Stomach (tissue), 9 donors: ENCODE data around the gene MRFAP1L1. TPM values are rescaled to one million over a fixed set of nuclear protein-coding genes. Genes with fewer than 3 reads are reported as not detected.
A peak's percentile ranks its signal among the peaks of the same experiment; 100 is the strongest.

Experiments used
- DNase-seq, 2 donors: peaks; one replicate each; pipeline versions ENCODE4 v3.0.0 to v3.0.0-alpha.2; 2013 to 2019
- H3K27ac ChIP-seq, 5 donors: fragments of 200-600 bp in 4 of 5; sonication (generic) in 4 of 5; one replicate each; pipeline ENCODE4 v1.5.1; 2013 to 2019; ENCODE audit warnings: mild to moderate bottlenecking in 1 of 5, moderate library complexity in 1 of 5
- H3K27me3 ChIP-seq, 3 donors: fragments of 200-600 bp; sonication (generic); one replicate each; pipeline ENCODE4 v1.5.1; 2017 to 2019; ENCODE audit warnings: mixed run types in 1 of 3
- H3K36me3 ChIP-seq, 4 donors: fragments of 200-600 bp; sonication (generic); 1 replicate in 3 of 4; 2 replicates in 1 of 4; pipeline ENCODE4 v1.5.1; 2016 to 2019
- H3K4me1 ChIP-seq, 4 donors: fragments of 200-600 bp; sonication (generic); one replicate each; pipeline ENCODE4 v1.5.1; 2016 to 2019
- H3K4me3 ChIP-seq, 4 donors: fragments of 200-600 bp; sonication (generic) in 3 of 4; one replicate each; pipeline ENCODE4 v1.5.1; 2016 to 2019; ENCODE audit warnings: mild to moderate bottlenecking in 1 of 4
- H3K9me3 ChIP-seq, 4 donors: fragments of 200-600 bp; sonication (generic); one replicate each; pipeline ENCODE4 v1.5.1; 2016 to 2019
- EP300 ChIP-seq: sonication (generic); formaldehyde crosslinking; IDR thresholded peaks from one replicate; pipeline ENCODE4 v1.6.1; 2017; ENCODE audit warnings: antibody characterized with exemption
- POLR2A ChIP-seq, 4 donors: fragments of 450-650 bp; IDR thresholded peaks; one replicate each; pipeline ENCODE4 v1.6.1; 2016; ENCODE audit warnings: antibody characterized with exemption in 4 of 4, control low read depth in 2 of 4, mild to moderate bottlenecking in 1 of 4, moderate library complexity in 1 of 4
- POLR2AphosphoS5 ChIP-seq, 3 donors: sonication (generic); formaldehyde crosslinking; IDR thresholded peaks; one replicate each; pipeline ENCODE4 v1.6.1; 2016; ENCODE audit warnings: antibody characterized with exemption in 3 of 3
- WGBS, 5 donors: extraction: QIAGEN DNeasy Blood & Tissue Kit in 3 of 5; methylation state at CpG; one replicate each; pipeline versions ENCODE4 v1.1.5 to v1.1.7; 2013 to 2018; 5-methylcytosine and 5-hydroxymethylcytosine counted together
- intact Hi-C: fragments of 100-400 bp; cut with DNase I; formaldehyde crosslinking; loops from one replicate; pipeline ENCODE4 v1.15.1; 2023; ENCODE audit warnings: low total_unique reads
- polyA plus RNA-seq, 3 donors: library from polyadenylated mRNA; stranded (reverse); fragments of 200-250 nt; gene quantifications; one replicate each; pipeline ENCODE4 v1.2.3, GENCODE V29; 2013
- total RNA-seq, 5 donors: library from RNA; depleted of rRNA; stranded (reverse); fragments of >200 nt; gene quantifications; one replicate each; pipeline versions ENCODE4 v1.1.0 to v1.2.3, GENCODE V29; 2014 to 2016
- TF ChIP-seq, protein P1 (sequence below), 7 experiments: fragments of 450-650 bp in 4 of 7; fragments of 200-600 bp in 3 of 7; sonication (generic) in 3 of 7; IDR thresholded peaks; one replicate each; pipeline ENCODE4 v1.5.1; 2016 to 2019; ENCODE audit warnings: antibody characterized with exemption in 7 of 7, control low read depth in 2 of 7, mild to moderate bottlenecking in 1 of 7
- donor health status: healthy with polysubstance abuse.
- donor health status: Bipolar disorder and iron deficiency.
- donor health status: healthy.

Gene MRFAP1L1
- total and polyA plus RNA-seq, 8 donors: 2.3 to 61.9 (median 55.9) TPM

- WGBS, 5 donors: 3 to 5% (median 4%) methylated on average over 14 of the region's 14 CpGs
- H3K4me1 ChIP-seq: peaks cover 21 to 37% (median 29%) of the 10 kb centered on the region in 4 donors
- H3K4me3 ChIP-seq: no peak overlapping the region
- peak in 1 of 3 donors; percentile 54 for TF ChIP-seq POLR2AphosphoS5 (IDR thresholded peaks at IDR 0.05)
- TF ChIP-seq, protein P1, sequence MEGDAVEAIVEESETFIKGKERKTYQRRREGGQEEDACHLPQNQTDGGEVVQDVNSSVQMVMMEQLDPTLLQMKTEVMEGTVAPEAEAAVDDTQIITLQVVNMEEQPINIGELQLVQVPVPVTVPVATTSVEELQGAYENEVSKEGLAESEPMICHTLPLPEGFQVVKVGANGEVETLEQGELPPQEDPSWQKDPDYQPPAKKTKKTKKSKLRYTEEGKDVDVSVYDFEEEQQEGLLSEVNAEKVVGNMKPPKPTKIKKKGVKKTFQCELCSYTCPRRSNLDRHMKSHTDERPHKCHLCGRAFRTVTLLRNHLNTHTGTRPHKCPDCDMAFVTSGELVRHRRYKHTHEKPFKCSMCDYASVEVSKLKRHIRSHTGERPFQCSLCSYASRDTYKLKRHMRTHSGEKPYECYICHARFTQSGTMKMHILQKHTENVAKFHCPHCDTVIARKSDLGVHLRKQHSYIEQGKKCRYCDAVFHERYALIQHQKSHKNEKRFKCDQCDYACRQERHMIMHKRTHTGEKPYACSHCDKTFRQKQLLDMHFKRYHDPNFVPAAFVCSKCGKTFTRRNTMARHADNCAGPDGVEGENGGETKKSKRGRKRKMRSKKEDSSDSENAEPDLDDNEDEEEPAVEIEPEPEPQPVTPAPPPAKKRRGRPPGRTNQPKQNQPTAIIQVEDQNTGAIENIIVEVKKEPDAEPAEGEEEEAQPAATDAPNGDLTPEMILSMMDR (IDR thresholded peaks at IDR 0.05): peak in 5 of 7 experiments; percentile 81 to 98 (median 93)
- TF ChIP-seq POLR2A (IDR thresholded peaks at IDR 0.05): no peak
- H3K36me3 ChIP-seq: no peaks in the 10 kb centered on the region
- intact Hi-C loops: loop anchor here (5.0 to 10.0 kb wide), 2 partner anchors 65 to 157 kb away; partner anchors contain the start of gene KIAA0232
- no peaks in the 10 kb centered on the region for H3K9me3 ChIP-seq
- H3K27ac ChIP-seq: peak overlapping the region in 1 of 5 donors; percentile 12
- DNase-seq: peak; percentile 84 to 92
- no peaks in the 10 kb centered on the region for H3K27me3 ChIP-seq
These were observed 10.6 kb upstream of the MRFAP1L1 start for GRCh38 chr4:6720202-6720699.

DNA sequence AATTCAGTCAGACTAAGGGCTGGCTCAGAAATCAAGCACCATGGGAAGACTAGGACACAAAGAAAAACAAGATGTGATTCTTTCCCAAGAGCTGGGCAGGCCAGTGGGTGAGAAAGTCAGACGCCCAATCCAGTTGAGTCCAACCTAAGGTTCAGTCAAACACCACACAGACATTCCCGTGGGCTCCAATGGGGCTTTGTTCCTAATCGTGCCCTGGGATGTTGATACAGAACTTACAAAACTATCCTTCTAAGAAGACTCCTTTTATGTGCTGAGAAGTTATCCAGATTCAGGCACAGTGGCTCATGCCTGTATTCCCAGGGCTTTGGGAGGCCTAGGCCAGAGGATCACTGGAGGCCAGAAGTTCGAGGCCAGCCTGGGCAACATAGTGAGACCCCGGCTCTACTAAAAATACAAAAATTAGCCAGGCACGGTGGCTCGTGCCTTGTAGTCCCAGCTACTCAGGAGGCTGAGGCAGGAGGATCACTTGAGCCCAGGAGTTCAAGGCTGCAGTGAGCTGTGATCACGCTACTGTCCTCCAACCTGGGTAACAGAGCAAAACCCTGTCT, 10.0 kb upstream of the MRFAP1L1 start:
- no peaks in the 10 kb centered on the region for H3K27me3 ChIP-seq
- H3K36me3 ChIP-seq: no peaks in the 10 kb centered on the region
- no peaks in the 10 kb centered on the region for H3K9me3 ChIP-seq
- no peak overlapping the region for H3K4me3 ChIP-seq
- H3K27ac ChIP-seq: no peak overlapping the region
- TF ChIP-seq, protein P1 (IDR thresholded peaks at IDR 0.05): no peak
- no peak for TF ChIP-seq EP300
- no peak for TF ChIP-seq POLR2A (IDR thresholded peaks at IDR 0.05)
- TF ChIP-seq POLR2AphosphoS5 (IDR thresholded peaks at IDR 0.05): no peak
- no peak for DNase-seq
- intact Hi-C loops: loop anchor here (5.0 to 10.0 kb wide), 2 partner anchors 65 to 158 kb away; partner anchors contain the start of gene KIAA0232
- peaks cover 22 to 38% (median 30%) of the 10 kb centered on the region in 4 donors for H3K4me1 ChIP-seq
- 56 to 73% (median 58%) methylated on average over 8 of the region's 8 CpGs for WGBS, 5 donors

DNA sequence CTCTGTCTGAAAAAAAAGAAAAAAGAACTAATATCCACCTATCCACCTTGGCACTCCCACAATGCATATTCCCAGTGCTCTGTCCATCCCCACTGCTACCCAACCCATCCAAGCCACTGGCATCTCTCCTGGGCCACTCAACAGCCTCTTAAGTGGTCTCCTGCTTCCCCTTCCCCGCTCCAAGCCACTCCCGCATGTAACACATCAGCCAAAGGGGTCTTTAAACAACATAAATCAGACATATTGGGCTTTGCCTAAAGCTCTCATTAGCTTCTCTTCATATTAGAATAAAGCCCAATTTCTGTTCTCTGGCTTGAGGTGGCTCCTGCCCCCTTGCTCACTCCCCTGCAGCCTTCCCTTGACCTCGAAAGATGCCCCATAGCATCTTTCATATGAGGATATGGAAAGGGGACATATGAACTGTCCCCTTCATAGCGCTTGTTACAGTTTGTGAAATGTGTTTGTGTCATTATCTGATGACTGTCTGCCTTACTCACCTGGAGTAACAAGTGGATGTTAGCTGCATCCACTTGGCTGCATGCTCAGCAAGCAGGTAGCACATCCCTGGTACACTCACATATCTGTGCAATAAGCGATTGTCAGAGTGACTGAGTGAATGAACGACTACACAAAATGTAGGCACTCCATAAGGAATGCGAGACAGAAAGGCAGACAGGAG, 9.4 kb upstream of the MRFAP1L1 start:
- H3K4me1 ChIP-seq: peaks cover 22 to 38% (median 30%) of the 10 kb centered on the region in 4 donors
- no peak for DNase-seq
- no peak for TF ChIP-seq POLR2A (IDR thresholded peaks at IDR 0.05)
- TF ChIP-seq, protein P1 (IDR thresholded peaks at IDR 0.05): no peak
- H3K36me3 ChIP-seq: no peaks in the 10 kb centered on the region
- intact Hi-C loops: no loop called here
- no peaks in the 10 kb centered on the region for H3K27me3 ChIP-seq
- no peak overlapping the region for H3K27ac ChIP-seq
- WGBS, 5 donors: 68 to 85% (median 78%) methylated on average over 7 of the region's 7 CpGs
- no peak overlapping the region for H3K4me3 ChIP-seq
- no peaks in the 10 kb centered on the region for H3K9me3 ChIP-seq

DNA sequence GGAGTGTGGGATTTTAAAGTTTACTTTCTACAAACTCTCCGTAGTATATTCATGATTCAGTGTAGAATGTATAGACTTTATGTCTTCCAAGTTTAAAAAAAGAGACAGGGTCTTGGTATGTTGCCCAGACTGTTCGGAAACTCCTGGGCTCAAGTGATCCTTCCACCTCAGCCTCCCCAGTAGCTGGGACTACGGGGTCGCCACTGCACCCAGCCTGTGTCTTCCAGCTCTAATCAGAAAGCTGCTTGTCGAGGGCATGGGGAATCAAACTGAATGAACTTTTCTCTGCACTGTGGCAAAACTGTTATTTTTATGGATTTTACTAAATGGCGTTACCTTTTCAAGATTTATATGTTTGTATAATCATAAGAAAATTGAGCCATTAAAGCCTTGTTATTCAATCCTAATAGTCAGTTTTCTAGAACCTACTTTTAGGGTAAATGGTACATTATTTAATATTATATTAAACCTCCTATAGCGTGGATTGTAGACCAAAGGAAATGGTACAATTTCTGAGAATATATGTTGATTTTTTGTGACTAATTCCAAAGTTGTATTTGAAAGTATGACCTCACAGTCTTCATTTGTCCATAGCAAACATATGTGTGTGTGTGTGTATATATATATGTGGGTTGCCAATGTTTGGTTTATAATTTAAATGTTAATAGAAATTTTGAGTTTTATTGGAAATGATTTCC, 7.4 kb upstream of the MRFAP1L1 start:
- TF ChIP-seq EP300 (no peak), POLR2AphosphoS5 (IDR thresholded peaks at IDR 0.05) (no peak), POLR2A (IDR thresholded peaks at IDR 0.05) (no peak)
- TF ChIP-seq, protein P1 (IDR thresholded peaks at IDR 0.05): no peak
- H3K4me1 ChIP-seq: peaks cover 22 to 38% (median 30%) of the 10 kb centered on the region in 4 donors
- intact Hi-C loops: no loop called here
- H3K27ac ChIP-seq: peak overlapping the region in 4 of 5 donors; percentile 87 to 97 (median 95)
- H3K36me3 ChIP-seq: no peaks in the 10 kb centered on the region
- H3K4me3 ChIP-seq: peak overlapping the region; percentile 70 to 93 (median 85)
- no peaks in the 10 kb centered on the region for H3K9me3 ChIP-seq
- WGBS, 5 donors: 14 to 26% (median 19%) methylated on average over 7 of the region's 7 CpGs
- peak in 1 of 2 donors; percentile 35 for DNase-seq
- H3K27me3 ChIP-seq: no peaks in the 10 kb centered on the region
